Esophagus muscularis mucosa (tissue), 4 donors: ENCODE results near the gene TRIM52.

Experiments
- EP300 ChIP-seq: sonication (generic); formaldehyde crosslinking; IDR thresholded peaks from one replicate; pipeline ENCODE4 v1.6.1; 2017; ENCODE audit warnings: antibody characterized with exemption
- POLR2A ChIP-seq: fragments of 450-650 bp; IDR thresholded peaks from one replicate; pipeline ENCODE4 v1.6.1; 2017; ENCODE audit warnings: antibody characterized with exemption, moderate library complexity, mild to moderate bottlenecking, low read depth
- POLR2AphosphoS5 ChIP-seq, 2 donors: sonication (generic); formaldehyde crosslinking; IDR thresholded peaks; one replicate each; pipeline ENCODE4 v1.6.1; 2017; ENCODE audit warnings: antibody characterized with exemption in 2 of 2
- TF ChIP-seq, protein P1 (sequence below), 3 experiments: fragments of 200-600 bp in 2 of 3; fragments of 450-650 bp in 1 of 3; sonication (generic) in 2 of 3; IDR thresholded peaks; one replicate each; pipeline ENCODE4 v1.5.1; 2017 to 2019; ENCODE audit warnings: antibody characterized with exemption in 3 of 3, mild to moderate bottlenecking in 2 of 3, moderate library complexity in 1 of 3

DNA sequence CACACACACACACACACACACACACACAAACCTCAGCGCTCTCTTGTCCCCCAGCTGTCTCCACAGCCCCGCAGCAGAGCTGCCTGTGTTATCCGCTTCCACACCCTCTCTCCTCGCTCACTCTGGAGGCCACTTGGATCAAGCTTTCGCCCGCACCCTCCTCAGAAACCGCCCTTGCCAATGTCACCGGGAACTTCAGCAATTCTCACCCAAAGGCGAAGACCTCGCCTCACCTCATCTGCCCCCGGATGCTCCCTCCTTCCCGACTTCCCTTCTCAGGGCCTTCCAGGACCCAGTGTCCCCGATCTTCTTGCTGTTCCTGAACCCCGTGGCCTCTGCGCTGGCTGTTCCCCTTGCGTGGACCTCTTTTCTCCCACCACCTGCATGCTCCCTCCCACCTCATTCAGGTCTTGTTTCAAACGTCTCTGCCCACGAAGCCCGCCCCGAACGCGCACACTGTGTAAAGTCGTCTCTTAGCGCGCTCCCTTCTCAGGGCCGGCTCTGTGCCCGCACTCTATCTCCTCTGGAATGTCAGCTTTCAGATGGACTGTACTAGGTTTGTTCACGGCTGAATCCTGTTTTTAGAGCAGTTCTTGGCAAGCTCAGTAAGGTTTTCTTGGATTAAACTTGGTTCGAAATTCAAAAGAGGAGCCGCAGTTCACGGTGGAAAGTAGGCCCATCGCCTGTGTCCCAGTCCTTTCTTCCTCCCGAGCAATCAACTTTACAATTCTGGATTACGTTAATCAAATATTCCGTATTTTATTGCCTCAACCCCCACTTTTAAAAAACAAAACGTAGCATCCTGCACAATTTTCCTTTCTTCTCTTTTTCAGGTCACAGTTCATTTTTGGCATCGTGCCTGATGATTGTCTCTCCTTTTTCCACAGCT lies 54.9 kb downstream of the TRIM52 start:
- no peak for TF ChIP-seq POLR2AphosphoS5 (IDR thresholded peaks at IDR 0.05)
- TF ChIP-seq, protein P1, sequence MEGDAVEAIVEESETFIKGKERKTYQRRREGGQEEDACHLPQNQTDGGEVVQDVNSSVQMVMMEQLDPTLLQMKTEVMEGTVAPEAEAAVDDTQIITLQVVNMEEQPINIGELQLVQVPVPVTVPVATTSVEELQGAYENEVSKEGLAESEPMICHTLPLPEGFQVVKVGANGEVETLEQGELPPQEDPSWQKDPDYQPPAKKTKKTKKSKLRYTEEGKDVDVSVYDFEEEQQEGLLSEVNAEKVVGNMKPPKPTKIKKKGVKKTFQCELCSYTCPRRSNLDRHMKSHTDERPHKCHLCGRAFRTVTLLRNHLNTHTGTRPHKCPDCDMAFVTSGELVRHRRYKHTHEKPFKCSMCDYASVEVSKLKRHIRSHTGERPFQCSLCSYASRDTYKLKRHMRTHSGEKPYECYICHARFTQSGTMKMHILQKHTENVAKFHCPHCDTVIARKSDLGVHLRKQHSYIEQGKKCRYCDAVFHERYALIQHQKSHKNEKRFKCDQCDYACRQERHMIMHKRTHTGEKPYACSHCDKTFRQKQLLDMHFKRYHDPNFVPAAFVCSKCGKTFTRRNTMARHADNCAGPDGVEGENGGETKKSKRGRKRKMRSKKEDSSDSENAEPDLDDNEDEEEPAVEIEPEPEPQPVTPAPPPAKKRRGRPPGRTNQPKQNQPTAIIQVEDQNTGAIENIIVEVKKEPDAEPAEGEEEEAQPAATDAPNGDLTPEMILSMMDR (IDR thresholded peaks at IDR 0.05): no peak
- no peak for TF ChIP-seq POLR2A
- no peak for TF ChIP-seq EP300
